WERI-Rb-1 (cell line): ENCODE measurements around the gene TRIM33.
"Not testable (repeated sequence)": the region's sequence is repeated elsewhere in the genome, so short reads cannot be mapped to it uniquely, and the experiment has no call there.

Experiments used
- DNase-seq: peaks from one replicate; pipeline ENCODE4 v3.0.0-alpha.2; 2020
- H3K27ac ChIP-seq: fragments of 250-450 bp; sonication (Bioruptor Pico); 2 replicates; pipeline ENCODE4 v1.5.1; 2020; ENCODE audit warnings: mild to moderate bottlenecking, moderate library complexity
- H3K27me3 ChIP-seq: fragments of 250-450 bp; sonication (Bioruptor Pico); 2 replicates; pipeline ENCODE4 v1.5.1; 2021; ENCODE audit warnings: mild to moderate bottlenecking, low read depth, moderate library complexity; ENCODE audit not compliant: insufficient read depth, severe bottlenecking
- H3K36me3 ChIP-seq: fragments of 250-450 bp; sonication (Bioruptor Pico); 2 replicates; pipeline ENCODE4 v1.5.1; 2020; ENCODE audit warnings: mild to moderate bottlenecking, moderate library complexity
- H3K4me3 ChIP-seq: 2 replicates; pipeline ENCODE4 v1.5.1; 2011; ENCODE audit warnings: low read depth, mild to moderate bottlenecking, control low read depth, low read length
- H3K9me3 ChIP-seq: fragments of 250-450 bp; sonication (Bioruptor Pico); 2 replicates; pipeline ENCODE4 v1.5.1; 2021; ENCODE audit warnings: mild to moderate bottlenecking, moderate library complexity; ENCODE audit not compliant: severe bottlenecking
- CTCF ChIP-seq: IDR thresholded peaks from 2 replicates; pipeline ENCODE4 v1.5.1; 2011; ENCODE audit warnings: low read depth, mild to moderate bottlenecking, control low read depth, inconsistent platforms, low read length

TRIM33 gene

GRCh38 chr1:114490274-114490693, 20.7 kb downstream of the TRIM33 start:
- Histone ChIP-seq H3K27me3 (no peaks in the 10 kb centered on the region), H3K4me3 (no peak overlapping the region), H3K36me3 (peaks cover 8% of the 10 kb centered on the region), H3K9me3 (no peaks in the 10 kb centered on the region), H3K27ac (no peak overlapping the region)
- no peak for DNase-seq
- no peak for TF ChIP-seq CTCF

- Histone ChIP-seq H3K36me3 (peaks cover 8% of the 10 kb centered on the region), H3K27ac (no peak overlapping the region), H3K9me3 (no peaks in the 10 kb centered on the region), H3K27me3 (no peaks in the 10 kb centered on the region), H3K4me3 (no peak overlapping the region)
- no peak for DNase-seq
- no peak for TF ChIP-seq CTCF
These were observed 22.3 kb downstream of the TRIM33 start for GRCh38 chr1:114488739-114489138.

GRCh38 chr1:114485286-114485685, 25.7 kb downstream of the TRIM33 start:
- Histone ChIP-seq H3K27me3 (no peaks in the 10 kb centered on the region), H3K27ac (no peak overlapping the region), H3K4me3 (no peak overlapping the region), H3K36me3 (no peaks in the 10 kb centered on the region), H3K9me3 (no peaks in the 10 kb centered on the region)
- DNase-seq = no peak
- no peak for TF ChIP-seq CTCF

GRCh38 chr1:114482585-114482984, 28.4 kb downstream of the TRIM33 start:
- DNase-seq = no peak
- no peak overlapping the region for H3K27ac ChIP-seq
- TF ChIP-seq CTCF = no peak
- no peaks in the 10 kb centered on the region for H3K36me3 ChIP-seq
- no peak overlapping the region for H3K4me3 ChIP-seq
- H3K9me3 ChIP-seq = no peaks in the 10 kb centered on the region
- no peaks in the 10 kb centered on the region for H3K27me3 ChIP-seq

- not testable (repeated sequence) for H3K27me3 ChIP-seq, H3K4me3 ChIP-seq, H3K9me3 ChIP-seq, H3K27ac ChIP-seq, DNase-seq, H3K36me3 ChIP-seq
These were observed 31.4 kb downstream of the TRIM33 start for GRCh38 chr1:114479636-114480035.

- TF ChIP-seq CTCF = no peak
- no peak overlapping the region for H3K27ac ChIP-seq
- DNase-seq = no peak
- H3K36me3 ChIP-seq = no peaks in the 10 kb centered on the region
- H3K27me3 ChIP-seq = no peaks in the 10 kb centered on the region
- no peaks in the 10 kb centered on the region for H3K9me3 ChIP-seq
- no peak overlapping the region for H3K4me3 ChIP-seq
These were observed 31.9 kb downstream of the TRIM33 start for GRCh38 chr1:114479134-114479533.
